Measurements from ENCODE around the gene NMRK1. TPM values are rescaled to one million over a fixed set of nuclear protein-coding genes. Genes with fewer than 3 reads are reported as not detected.

NMRK1 gene
- total and polyA plus RNA-seq, 2 donors (not counting 3 experiments of a cell fraction or from before 2014, with no cell fraction given): 24.3 to 32.6 TPM

DNA sequence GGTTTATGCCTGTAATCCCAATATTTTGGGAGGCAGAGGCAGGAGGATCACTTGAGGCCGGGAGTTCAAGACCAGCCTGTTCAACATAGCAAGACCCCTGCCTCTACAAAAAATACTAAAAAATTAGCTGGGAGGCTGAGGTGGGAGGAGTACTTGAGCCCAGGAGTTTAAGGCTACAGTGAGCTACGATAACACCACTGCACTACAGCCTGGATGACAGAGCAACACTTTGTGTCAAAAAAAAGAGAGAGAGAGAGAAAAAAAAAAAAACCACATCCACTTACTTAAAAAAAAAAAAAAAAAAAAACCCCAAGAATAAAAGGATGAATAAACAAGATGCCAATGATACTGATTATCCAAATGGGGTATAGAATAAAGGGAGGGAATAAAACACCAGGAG, 74.2 kb downstream of the NMRK1 start:
- TF ChIP-seq, protein P1, sequence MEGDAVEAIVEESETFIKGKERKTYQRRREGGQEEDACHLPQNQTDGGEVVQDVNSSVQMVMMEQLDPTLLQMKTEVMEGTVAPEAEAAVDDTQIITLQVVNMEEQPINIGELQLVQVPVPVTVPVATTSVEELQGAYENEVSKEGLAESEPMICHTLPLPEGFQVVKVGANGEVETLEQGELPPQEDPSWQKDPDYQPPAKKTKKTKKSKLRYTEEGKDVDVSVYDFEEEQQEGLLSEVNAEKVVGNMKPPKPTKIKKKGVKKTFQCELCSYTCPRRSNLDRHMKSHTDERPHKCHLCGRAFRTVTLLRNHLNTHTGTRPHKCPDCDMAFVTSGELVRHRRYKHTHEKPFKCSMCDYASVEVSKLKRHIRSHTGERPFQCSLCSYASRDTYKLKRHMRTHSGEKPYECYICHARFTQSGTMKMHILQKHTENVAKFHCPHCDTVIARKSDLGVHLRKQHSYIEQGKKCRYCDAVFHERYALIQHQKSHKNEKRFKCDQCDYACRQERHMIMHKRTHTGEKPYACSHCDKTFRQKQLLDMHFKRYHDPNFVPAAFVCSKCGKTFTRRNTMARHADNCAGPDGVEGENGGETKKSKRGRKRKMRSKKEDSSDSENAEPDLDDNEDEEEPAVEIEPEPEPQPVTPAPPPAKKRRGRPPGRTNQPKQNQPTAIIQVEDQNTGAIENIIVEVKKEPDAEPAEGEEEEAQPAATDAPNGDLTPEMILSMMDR (IDR thresholded peaks at IDR 0.05; ENCODE audit: extremely low read depth in 1 of 2, insufficient read depth in 1 of 2, low read depth in 1 of 2, low read length in 2 of 2): no peak
- TF ChIP-seq FOS (IDR thresholded peaks at IDR 0.05; ENCODE audit: borderline replicate concordance, insufficient read depth, low read length) (no peak), EZH2 (IDR thresholded peaks at IDR 0.05; ENCODE audit: borderline replicate concordance, low read depth, low read length, severe bottlenecking) (no peak), POLR2AphosphoS5 (IDR thresholded peaks at IDR 0.05; ENCODE audit: insufficient read depth, low read depth, low read length) (no peak), POLR2A (IDR thresholded peaks at IDR 0.05; ENCODE audit: low read depth, low read length) (no peak), GATA2 (IDR thresholded peaks at IDR 0.05; ENCODE audit: insufficient read depth, insufficient read length, low read depth, low read length) (no peak)
- TF ChIP-seq, protein P2, sequence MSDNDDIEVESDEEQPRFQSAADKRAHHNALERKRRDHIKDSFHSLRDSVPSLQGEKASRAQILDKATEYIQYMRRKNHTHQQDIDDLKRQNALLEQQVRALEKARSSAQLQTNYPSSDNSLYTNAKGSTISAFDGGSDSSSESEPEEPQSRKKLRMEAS (IDR thresholded peaks at IDR 0.05; ENCODE audit: insufficient read depth, insufficient read length): no peak
- ChIA-PET POLR2A (no interaction called here), CTCF (interaction anchor here (1.0 to 2.9 kb wide), 2 partner anchors 15 to 240 kb away, joined by 5 to 11 read pairs; no protein-coding TSS in a partner anchor)
- no peak overlapping the region for H3K9ac ChIP-seq (replicated peaks; ENCODE audit: extremely low read depth, insufficient read depth, low read length)
- no peak overlapping the region for H3K27ac ChIP-seq (ENCODE audit: insufficient read depth, low read depth, low read length)
- DNase-seq (ENCODE audit: low read depth, low spot score) (no peak), FAIRE-seq (no peak)
- dilution Hi-C loops (cut with MboI; ENCODE audit: extremely low pct_ligation_motif_present, low sequenced_read_pairs): no loop called here
- H3K36me3 ChIP-seq (ENCODE audit: control insufficient read depth in 2 of 2, extremely low read depth in 1 of 2, insufficient read depth in 2 of 2, low read length in 2 of 2): no peaks in the 10 kb centered on the region
- no peaks in the 10 kb centered on the region for H3K9me3 ChIP-seq (replicated peaks; ENCODE audit: control insufficient read depth, insufficient read depth, low read length)
- intact Hi-C loops (cut with micrococcal nuclease): no loop called here
- no peaks in the 10 kb centered on the region for H3K4me1 ChIP-seq (ENCODE audit: control insufficient read depth, extremely low read depth, insufficient read depth, low read length)
- BruUV-seq (replicated peaks): no TSS peak
- H4K20me1 ChIP-seq (replicated peaks; ENCODE audit: control insufficient read depth, extremely low read depth, insufficient read depth, low read length): no peaks in the 10 kb centered on the region
- H3K4me2 ChIP-seq (ENCODE audit: insufficient read depth, low read length): no peak overlapping the region
- H3K4me3 ChIP-seq (replicated peaks in 1 of 3; ENCODE audit: insufficient read depth in 1 of 3, low read depth in 1 of 3, low read length in 3 of 3): no peak overlapping the region
- H3K27me3 ChIP-seq (ENCODE audit: control insufficient read depth in 2 of 2, insufficient read depth in 2 of 2, low read length in 2 of 2): no peaks in the 10 kb centered on the region
- H3K9me1 ChIP-seq (replicated peaks; ENCODE audit: control insufficient read depth, extremely low read depth, insufficient read depth, low read length): no peaks in the 10 kb centered on the region
- no peak overlapping the region for H2AFZ ChIP-seq (ENCODE audit: low read depth, low read length)
- peaks cover 2% of the 10 kb centered on the region for H3K79me2 ChIP-seq (ENCODE audit: control insufficient read depth, insufficient read depth, low read length)

Small RNA genes lying within 50 kb of the gene (small RNA-seq; reads per million reads assigned to genes)
- not detected for gene RF02271 (ENCODE audit: insufficient read depth, insufficient read length, low read depth, low replicate concordance)

Other genes starting within 250 kb of the NMRK1 start
- 0.12 and 0.22 TPM in 2 replicates for gene TRPM6, start 200.2 kb downstream of the NMRK1 start, total RNA-seq
- 0.01 and 0.02 TPM in 2 replicates for gene TRPM6, start 200.2 kb downstream of the NMRK1 start, polyA plus RNA-seq
- gene C9orf40, start 135.2 kb downstream of the NMRK1 start, total RNA-seq: 5.1 and 7.5 TPM in 2 replicates
- 2.1 and 2.2 TPM in 2 replicates for gene C9orf40, start 135.2 kb downstream of the NMRK1 start, polyA plus RNA-seq
- 15.0 and 19.6 TPM in 2 replicates for gene CARNMT1, start 59.9 kb downstream of the NMRK1 start, total RNA-seq
- 3.5 and 3.7 TPM in 2 replicates for gene CARNMT1, start 59.9 kb downstream of the NMRK1 start, polyA plus RNA-seq
- gene OSTF1, start 359 bp upstream of the NMRK1 start, total RNA-seq: 70.9 and 73.6 TPM in 2 replicates
- gene OSTF1, start 359 bp upstream of the NMRK1 start, polyA plus RNA-seq: 20.8 and 23.5 TPM in 2 replicates

Data from endothelial cell of umbilical vein (primary cell).